GM19328 (cell line): ENCODE data around the gene KANSL2.

ENCODE experiments used
- ATAC-seq: cut with Tn5 transposase; IDR thresholded peaks from one replicate; pipeline ENCODE4 v1.9.1; 2021; ENCODE audit warnings: mild to moderate bottlenecking, moderate library complexity; ENCODE audit not compliant: unreplicated experiment

Gene KANSL2

GRCh38 chr12:48615681-48616080, 66.4 kb downstream of the KANSL2 start:
- ATAC-seq = no peak

- no peak for ATAC-seq
These were observed 68.7 kb downstream of the KANSL2 start for GRCh38 chr12:48613321-48613720.
